H9 (cell line): ENCODE results near the gene BIRC5. TPM values are rescaled to one million over a fixed set of nuclear protein-coding genes. Genes with fewer than 3 reads are reported as not detected.

Experiments used
- DNase-seq: peaks from one replicate; pipeline ENCODE4 v3.0.0-alpha.2; 2017
- H2AFZ ChIP-seq: one replicate; pipeline ENCODE4 v1.6.1; 2013; ENCODE audit warnings: mild to moderate bottlenecking, low read length, control low read depth, moderate library complexity
- H2AK5ac ChIP-seq: 2 replicates; pipeline ENCODE4 v1.6.1; 2013; ENCODE audit warnings: low read length, control low read depth, mixed read lengths; ENCODE audit not compliant: insufficient read length
- H2BK120ac ChIP-seq: one replicate; pipeline ENCODE4 v1.6.1; 2013; ENCODE audit warnings: low read depth, mild to moderate bottlenecking, low read length, control low read depth, inconsistent platforms; ENCODE audit not compliant: poor library complexity, severe bottlenecking
- H2BK12ac ChIP-seq: 2 replicates; pipeline ENCODE4 v1.6.1; 2013; ENCODE audit warnings: low read length, control low read depth, mixed read lengths, low read depth; ENCODE audit not compliant: insufficient read length
- H2BK15ac ChIP-seq: 2 replicates; pipeline ENCODE4 v1.6.1; 2013; ENCODE audit warnings: low read depth, low read length, control low read depth
- H2BK20ac ChIP-seq: one replicate; pipeline ENCODE4 v1.6.1; 2013; ENCODE audit warnings: low read depth, mild to moderate bottlenecking, low read length, control low read depth, inconsistent platforms; ENCODE audit not compliant: poor library complexity, severe bottlenecking
- H2BK5ac ChIP-seq: 2 replicates; pipeline ENCODE4 v1.6.1; 2013; ENCODE audit warnings: low read length, control low read depth, mixed read lengths; ENCODE audit not compliant: insufficient read length
- H3K14ac ChIP-seq: 2 replicates; pipeline ENCODE4 v1.6.1; 2013; ENCODE audit warnings: low read length, control low read depth; ENCODE audit not compliant: insufficient read depth
- H3K18ac ChIP-seq: 2 replicates; pipeline ENCODE4 v1.6.1; 2013; ENCODE audit warnings: low read depth, mild to moderate bottlenecking, mixed read lengths, low read length, control low read depth; ENCODE audit not compliant: insufficient read length
- H3K23ac ChIP-seq: 2 replicates; pipeline ENCODE4 v1.6.1; 2013; ENCODE audit warnings: low read length, control low read depth, mixed read lengths, low read depth; ENCODE audit not compliant: insufficient read length
- H3K23me2 ChIP-seq: 2 replicates; pipeline ENCODE4 v1.6.1; 2013; ENCODE audit warnings: low read depth, mild to moderate bottlenecking, mixed read lengths, low read length, control low read depth; ENCODE audit not compliant: insufficient read length, poor library complexity, severe bottlenecking
- H3K27ac ChIP-seq: 2 replicates; pipeline ENCODE4 v1.5.1; 2013; ENCODE audit warnings: low read length, control low read depth, mixed read lengths, low read depth; ENCODE audit not compliant: insufficient read length
- H3K27me3 ChIP-seq: 2 replicates; pipeline ENCODE4 v1.6.1; 2013; ENCODE audit warnings: low read length, control low read depth, inconsistent platforms; ENCODE audit not compliant: insufficient read depth
- H3K4ac ChIP-seq: 2 replicates; pipeline ENCODE4 v1.6.1; 2013; ENCODE audit warnings: low read depth, mild to moderate bottlenecking, control low read depth, inconsistent platforms, low read length, moderate library complexity
- H3K4me1 ChIP-seq: 2 replicates; pipeline ENCODE4 v1.6.1; 2013; ENCODE audit warnings: low read length, control low read depth, inconsistent platforms; ENCODE audit not compliant: insufficient read depth
- H3K4me2 ChIP-seq: 2 replicates; pipeline ENCODE4 v1.6.1; 2013; ENCODE audit warnings: low read length, control low read depth, mixed read lengths; ENCODE audit not compliant: insufficient read length, insufficient read depth
- H3K56ac ChIP-seq: 2 replicates; pipeline ENCODE4 v1.6.1; 2013; ENCODE audit warnings: low read depth, mild to moderate bottlenecking, mixed read lengths, low read length, control low read depth; ENCODE audit not compliant: insufficient read length
- H3K79me1 ChIP-seq: 2 replicates; pipeline ENCODE4 v1.6.1; 2013; ENCODE audit warnings: low read depth, mild to moderate bottlenecking, moderate library complexity, low read length, control low read depth, inconsistent platforms; ENCODE audit not compliant: insufficient read depth, poor library complexity, severe bottlenecking
- H3K79me2 ChIP-seq: 2 replicates; pipeline ENCODE4 v1.6.1; 2013; ENCODE audit warnings: low read length, control low read depth, inconsistent platforms; ENCODE audit not compliant: insufficient read depth
- H3K9ac ChIP-seq: 2 replicates; pipeline ENCODE4 v1.6.1; 2013; ENCODE audit warnings: low read length, control low read depth, mixed read lengths; ENCODE audit not compliant: insufficient read length; ENCODE audit errors: extremely low read depth
- H3K9me3 ChIP-seq: one replicate; pipeline ENCODE4 v1.6.1; 2013; ENCODE audit warnings: low read depth, low read length, inconsistent platforms; ENCODE audit not compliant: control insufficient read depth
- H3T11ph ChIP-seq: one replicate; pipeline ENCODE4 v1.6.1; 2013; ENCODE audit warnings: mild to moderate bottlenecking, low read length, control low read depth, inconsistent platforms
- H4K20me1 ChIP-seq: one replicate; pipeline ENCODE4 v1.6.1; 2013; ENCODE audit not compliant: control insufficient read depth, insufficient read length, insufficient read depth
- H4K5ac ChIP-seq: 2 replicates; pipeline ENCODE4 v1.6.1; 2013; ENCODE audit warnings: low read depth, mild to moderate bottlenecking, mixed read lengths, low read length, control low read depth; ENCODE audit not compliant: insufficient read length
- H4K8ac ChIP-seq: replicated peaks from 2 replicates; pipeline ENCODE4 v1.6.1; 2013; ENCODE audit warnings: low read length, control low read depth, mixed read lengths, low read depth; ENCODE audit not compliant: insufficient read length
- H4K91ac ChIP-seq: 2 replicates; pipeline ENCODE4 v1.6.1; 2013; ENCODE audit warnings: low read depth, mild to moderate bottlenecking, moderate library complexity, mixed read lengths, low read length, control low read depth; ENCODE audit not compliant: insufficient read length
- H3K27ac Mint-ChIP-seq, 3 experiments: 2 replicates in 2 of 3; 3 replicates in 1 of 3; pipeline ENCODE4 v1.8.0; 2020 to 2021; ENCODE audit warnings: mixed read lengths in 3 of 3, mild to moderate bottlenecking in 1 of 3, moderate library complexity in 1 of 3
- H3K27me3 Mint-ChIP-seq: 2 replicates; pipeline ENCODE4 v1.8.0; 2021; ENCODE audit warnings: low read depth, mild to moderate bottlenecking, moderate library complexity, mixed read lengths
- H3K36me3 Mint-ChIP-seq, 3 experiments: 2 replicates in 2 of 3; 3 replicates in 1 of 3; pipeline ENCODE4 v1.8.0; 2020 to 2021; ENCODE audit warnings: low read depth in 3 of 3, mixed read lengths in 3 of 3; ENCODE audit not compliant: insufficient read depth in 1 of 3
- H3K4me1 Mint-ChIP-seq, 2 experiments: 2 replicates each; pipeline ENCODE4 v1.8.0; 2020; ENCODE audit warnings: mixed read lengths in 2 of 2
- H3K4me3 Mint-ChIP-seq, 2 experiments: 2 replicates in 1 of 2; 3 replicates in 1 of 2; pipeline ENCODE4 v1.8.0; 2020 to 2021; ENCODE audit warnings: mild to moderate bottlenecking in 2 of 2, mixed read lengths in 2 of 2, moderate library complexity in 1 of 2
- H3K9me3 Mint-ChIP-seq, 2 experiments: 2 replicates in 1 of 2; 3 replicates in 1 of 2; pipeline ENCODE4 v1.8.0; 2020; ENCODE audit warnings: mild to moderate bottlenecking in 2 of 2, mixed read lengths in 2 of 2, moderate library complexity in 1 of 2
- whole genome bisulfite sequencing: extraction: QIAGEN DNeasy Blood & Tissue Kit; methylation state at CpG from one replicate; pipeline ENCODE4 v1.1.7; 2013; ENCODE audit warnings: missing lambda C conversion rate, low lambda C conversion rate, mixed read lengths; ENCODE audit not compliant: insufficient read length; ENCODE audit errors: extremely low coverage; 5-methylcytosine and 5-hydroxymethylcytosine counted together
- total RNA-seq: library from RNA; stranded (reverse); gene quantifications from 2 replicates; pipeline ENCODE4 v1.2.1, GENCODE V29; 2021
- TF ChIP-seq, protein P1 (sequence below): fragments of 200-600 bp; sonication (generic); conservative IDR thresholded peaks from 3 replicates; pipeline ENCODE4 v1.8.0; 2021; ENCODE audit warnings: antibody characterized with exemption, mild to moderate bottlenecking

Gene BIRC5
- total RNA-seq, 1 experiment from 2014 or later, result 97.8 TPM

DNA sequence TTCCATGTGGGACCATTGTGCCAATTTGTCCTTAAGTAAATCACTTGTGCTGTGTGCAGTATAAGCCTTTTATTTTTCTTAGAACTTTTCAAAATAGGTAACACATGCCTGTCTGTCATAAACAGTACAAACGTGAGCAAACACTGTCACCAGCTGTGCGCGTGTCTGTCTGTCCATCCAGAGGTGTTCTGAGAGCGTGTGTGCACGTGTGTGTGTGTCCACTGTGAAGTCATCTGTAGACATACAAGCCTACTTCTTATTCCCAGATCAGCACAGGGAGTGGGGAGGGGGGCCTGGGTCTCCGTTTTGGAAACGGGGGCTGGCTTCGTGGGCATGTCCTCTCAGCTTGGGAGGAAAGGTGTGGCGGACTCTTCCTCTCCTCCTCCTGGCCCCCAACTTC, 26.8 kb downstream of the BIRC5 start:
- no peak overlapping the region for H2AK5ac ChIP-seq
- H4K5ac ChIP-seq, result no peak overlapping the region
- no CpG with 5 or more reads among the region's 9 CpGs for WGBS
- H3K79me2 ChIP-seq, result no peaks in the 10 kb centered on the region
- H3K56ac ChIP-seq, result no peak overlapping the region
- H2AFZ ChIP-seq, result no peak overlapping the region
- H2BK5ac ChIP-seq, result no peak overlapping the region
- H3K4ac ChIP-seq, result no peak overlapping the region
- H3K23me2 ChIP-seq, result no peaks in the 10 kb centered on the region
- H3K27me3 ChIP-seq, result no peaks in the 10 kb centered on the region
- no peaks in the 10 kb centered on the region for H3K79me1 ChIP-seq
- no peak overlapping the region for H3K14ac ChIP-seq
- TF ChIP-seq, protein P1, sequence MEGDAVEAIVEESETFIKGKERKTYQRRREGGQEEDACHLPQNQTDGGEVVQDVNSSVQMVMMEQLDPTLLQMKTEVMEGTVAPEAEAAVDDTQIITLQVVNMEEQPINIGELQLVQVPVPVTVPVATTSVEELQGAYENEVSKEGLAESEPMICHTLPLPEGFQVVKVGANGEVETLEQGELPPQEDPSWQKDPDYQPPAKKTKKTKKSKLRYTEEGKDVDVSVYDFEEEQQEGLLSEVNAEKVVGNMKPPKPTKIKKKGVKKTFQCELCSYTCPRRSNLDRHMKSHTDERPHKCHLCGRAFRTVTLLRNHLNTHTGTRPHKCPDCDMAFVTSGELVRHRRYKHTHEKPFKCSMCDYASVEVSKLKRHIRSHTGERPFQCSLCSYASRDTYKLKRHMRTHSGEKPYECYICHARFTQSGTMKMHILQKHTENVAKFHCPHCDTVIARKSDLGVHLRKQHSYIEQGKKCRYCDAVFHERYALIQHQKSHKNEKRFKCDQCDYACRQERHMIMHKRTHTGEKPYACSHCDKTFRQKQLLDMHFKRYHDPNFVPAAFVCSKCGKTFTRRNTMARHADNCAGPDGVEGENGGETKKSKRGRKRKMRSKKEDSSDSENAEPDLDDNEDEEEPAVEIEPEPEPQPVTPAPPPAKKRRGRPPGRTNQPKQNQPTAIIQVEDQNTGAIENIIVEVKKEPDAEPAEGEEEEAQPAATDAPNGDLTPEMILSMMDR, result no peak
- no peaks in the 10 kb centered on the region for H4K20me1 ChIP-seq
- peaks cover 2 to 15% of the 10 kb centered on the region in 2 experiments for H3K4me1 Mint-ChIP-seq
- no peak overlapping the region for H4K91ac ChIP-seq
- no peak overlapping the region for H3T11ph ChIP-seq
- H3K4me3 Mint-ChIP-seq, result no peak overlapping the region
- H2BK20ac ChIP-seq, result no peak overlapping the region
- H3K9ac ChIP-seq, result no peak overlapping the region
- H3K9me3 ChIP-seq, result no peaks in the 10 kb centered on the region
- no peaks in the 10 kb centered on the region for H3K4me1 ChIP-seq
- no peak overlapping the region for H2BK15ac ChIP-seq
- H3K9me3 Mint-ChIP-seq, result peaks cover 4 to 10% of the 10 kb centered on the region in 2 experiments
- no peak overlapping the region for H2BK12ac ChIP-seq
- no peak overlapping the region for H2BK120ac ChIP-seq
- no peak overlapping the region; a peak in 1 of 7 replicates for H3K27ac Mint-ChIP-seq
- peaks cover 2% of the 10 kb centered on the region; the same call in 1 of the 2 replicates for H3K27me3 Mint-ChIP-seq
- H3K36me3 Mint-ChIP-seq, result peaks cover 2 to 5% (median 3%) of the 10 kb centered on the region in 3 experiments; a peak in 3 of 7 replicates
- no peak overlapping the region for H3K27ac ChIP-seq
- no peak for DNase-seq
- no peak overlapping the region for H3K4me2 ChIP-seq
- H3K18ac ChIP-seq, result no peak overlapping the region
- no peak overlapping the region for H4K8ac ChIP-seq
- H3K23ac ChIP-seq, result no peak overlapping the region
